NCI-H146 treated with DMSO at 0.1 percent for 48 hours (cell line): ENCODE results near the gene SPATA46.
"Not testable (repeated sequence)": the region's sequence is repeated elsewhere in the genome, so short reads cannot be mapped to it uniquely, and the experiment has no call there.

ENCODE experiments used
- DNase-seq: peaks from one replicate; lab custom pipeline; 2025; ENCODE audit not compliant: unreplicated experiment; lab: John Stamatoyannopoulos, UW

SPATA46 gene

DNA sequence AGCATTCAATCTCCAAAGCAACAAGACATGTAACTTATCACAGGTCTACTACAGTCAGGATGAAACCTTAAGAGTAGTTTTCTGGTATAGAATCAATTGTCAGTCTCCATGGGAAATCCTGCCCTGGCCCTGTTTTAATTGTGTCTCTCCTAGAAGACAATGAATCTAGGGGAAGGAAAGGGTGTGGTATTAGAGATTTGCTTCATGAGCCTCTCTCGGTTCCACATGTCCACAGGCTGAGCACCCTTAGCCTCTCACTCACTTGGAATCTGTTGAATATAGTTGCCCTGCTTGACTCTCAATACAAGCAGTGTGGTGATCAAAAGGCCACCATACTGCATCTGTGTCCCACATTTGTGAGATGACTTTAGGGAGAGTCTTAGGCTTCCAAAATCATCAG, 17.7 kb downstream of the SPATA46 start:
- no peak for DNase-seq

DNA sequence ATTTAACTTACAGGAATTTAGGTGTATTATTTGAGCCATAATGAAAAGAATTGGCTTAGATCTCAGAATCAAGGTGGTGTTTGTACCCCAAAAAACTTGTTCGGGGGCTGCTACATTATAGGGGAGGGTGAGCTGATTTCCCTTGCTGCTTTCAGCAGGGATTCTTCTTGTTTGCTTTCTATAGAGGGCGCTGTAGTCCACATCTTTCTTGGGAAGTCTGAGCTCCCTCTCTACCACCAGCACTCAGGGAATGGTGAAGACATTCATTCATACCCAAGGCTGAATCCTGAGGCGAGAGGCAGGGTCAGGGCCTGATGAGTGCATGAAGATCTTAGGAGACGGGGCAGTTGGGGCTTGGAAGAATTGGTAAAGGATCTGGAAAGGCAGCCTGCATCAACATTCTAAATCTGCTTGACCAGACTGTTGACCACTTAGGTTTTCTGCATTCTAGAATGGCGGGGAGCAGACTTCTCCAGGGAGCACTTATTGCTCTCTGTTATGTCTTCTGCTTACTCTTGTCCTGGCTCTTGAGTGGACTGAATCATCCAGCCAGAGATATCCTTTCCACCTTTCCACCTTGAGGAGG, 18.9 kb downstream of the SPATA46 start:
- peak; percentile 29 for DNase-seq

DNA sequence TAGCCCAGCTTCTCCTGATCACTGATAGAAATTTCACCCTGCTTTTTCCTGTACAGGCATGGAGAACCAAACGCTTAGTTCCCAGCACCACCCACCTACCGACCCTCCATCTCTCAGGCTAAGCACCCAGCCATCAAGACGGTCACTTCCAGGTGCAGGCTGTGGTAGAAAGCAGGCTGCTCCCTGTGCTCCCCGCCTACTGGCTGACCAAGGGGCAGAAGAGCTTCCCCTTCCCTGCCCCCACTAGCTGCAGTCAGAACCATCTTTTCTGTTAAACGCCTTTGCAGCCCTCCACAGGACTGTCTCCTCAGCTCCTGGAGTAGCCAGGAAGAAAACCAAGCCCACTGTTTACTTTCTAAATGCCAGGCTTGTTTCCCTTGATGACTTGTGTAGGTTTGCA, 23.0 kb downstream of the SPATA46 start:
- no peak for DNase-seq

DNA sequence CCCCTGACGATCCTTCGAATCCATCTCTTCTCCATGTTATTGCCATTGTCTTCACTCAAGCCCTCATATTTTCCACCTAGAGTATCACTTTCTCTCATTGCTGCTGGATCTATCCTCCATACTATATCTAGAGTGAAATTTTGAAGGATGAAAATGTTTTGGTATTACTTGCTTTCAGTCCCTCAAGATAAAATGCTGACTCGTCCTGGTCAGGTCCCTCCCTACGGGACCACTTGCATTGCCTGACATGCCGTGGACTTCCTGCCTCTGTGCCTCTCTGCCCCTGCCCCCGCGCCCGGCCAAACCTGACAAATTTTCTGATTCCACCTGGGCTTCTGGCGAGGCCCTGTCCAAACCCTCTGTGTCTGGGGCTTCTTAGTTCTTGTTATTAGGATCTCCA, 23.6 kb downstream of the SPATA46 start:
- no peak for DNase-seq

GRCh38 chr1:162351874-162352273, 24.8 kb downstream of the SPATA46 start:
- DNase-seq = not testable (repeated sequence)

- DNase-seq = no peak
Observed at GRCh38 chr1:162351246-162351842, 25.3 kb downstream of the SPATA46 start.

GRCh38 chr1:162349635-162350330, 26.9 kb downstream of the SPATA46 start:
- DNase-seq = peak; percentile 31

- no peak for DNase-seq
Observed at GRCh38 chr1:162347281-162347680, 29.4 kb downstream of the SPATA46 start.

DNA sequence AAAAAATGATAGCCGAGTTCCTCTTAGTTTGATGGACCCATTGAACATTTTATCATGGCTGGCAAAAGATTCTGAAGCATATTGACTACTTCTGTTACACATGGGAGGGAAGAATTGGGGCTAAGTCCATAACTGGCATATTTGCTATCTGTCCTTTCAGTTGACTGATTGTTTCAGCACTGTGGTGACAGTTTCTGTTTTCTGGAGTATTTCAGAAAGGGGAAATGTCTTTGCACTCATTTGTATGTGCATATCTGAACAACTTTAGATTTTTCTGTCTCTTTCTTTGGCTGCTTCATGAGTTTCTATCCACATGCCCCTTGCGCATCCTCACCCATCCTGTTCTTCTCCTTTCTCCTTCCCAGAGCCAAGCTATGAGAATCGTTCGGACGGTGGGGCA, 33.2 kb downstream of the SPATA46 start:
- no peak for DNase-seq

GRCh38 chr1:162342452-162342983, 34.1 kb downstream of the SPATA46 start:
- no peak for DNase-seq

DNA sequence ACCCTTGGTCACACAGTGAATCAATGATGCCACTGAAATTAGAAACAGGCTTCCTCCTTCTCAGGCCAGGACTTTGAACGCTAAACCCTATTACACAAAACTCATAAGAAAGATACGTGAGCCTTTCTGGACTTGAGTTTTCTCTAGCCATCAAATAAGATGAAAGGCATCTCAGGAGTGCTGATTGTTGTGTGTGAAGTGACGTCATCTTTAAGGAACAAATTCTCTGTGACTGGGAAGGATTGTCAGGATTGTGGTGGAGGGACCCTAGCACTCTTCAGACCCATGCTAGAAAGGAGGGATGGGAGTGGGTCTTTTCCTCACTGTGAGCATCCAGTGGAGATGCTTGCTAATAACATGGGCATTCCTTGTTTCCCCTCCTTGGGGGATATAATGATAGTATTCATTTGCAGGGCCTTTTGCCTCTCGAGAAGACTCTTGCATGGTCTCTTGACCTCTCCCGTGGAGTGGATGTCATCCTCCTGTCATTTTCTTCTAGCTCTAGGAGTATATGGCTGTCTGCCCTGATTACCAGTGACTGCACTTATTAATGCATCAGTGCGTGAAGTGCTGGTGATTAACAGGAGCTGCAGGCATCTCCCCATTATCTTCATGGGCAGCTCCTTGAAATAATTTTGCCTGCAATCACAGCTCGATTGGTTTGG, 39.9 kb downstream of the SPATA46 start:
- no peak for DNase-seq

DNA sequence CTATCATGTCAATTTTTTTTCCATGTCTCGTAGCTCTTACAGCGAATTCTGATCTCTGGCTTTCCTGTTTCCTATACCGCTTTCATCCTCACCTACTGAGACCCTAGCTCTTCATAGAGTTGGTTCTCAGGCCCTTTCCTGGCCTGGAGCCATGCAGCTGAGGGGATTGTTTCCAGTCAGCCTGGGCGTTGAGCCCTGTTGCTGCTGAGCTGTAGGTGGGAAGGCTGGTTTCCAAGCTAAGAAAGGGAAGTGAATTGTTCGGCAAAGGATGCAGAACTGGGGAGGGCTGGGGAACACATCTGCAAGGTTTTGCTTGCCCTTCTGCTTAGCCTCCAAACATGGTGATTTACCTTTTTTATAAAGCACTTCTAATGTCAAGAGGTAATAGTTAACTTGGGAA, 41.5 kb downstream of the SPATA46 start:
- no peak for DNase-seq

DNA sequence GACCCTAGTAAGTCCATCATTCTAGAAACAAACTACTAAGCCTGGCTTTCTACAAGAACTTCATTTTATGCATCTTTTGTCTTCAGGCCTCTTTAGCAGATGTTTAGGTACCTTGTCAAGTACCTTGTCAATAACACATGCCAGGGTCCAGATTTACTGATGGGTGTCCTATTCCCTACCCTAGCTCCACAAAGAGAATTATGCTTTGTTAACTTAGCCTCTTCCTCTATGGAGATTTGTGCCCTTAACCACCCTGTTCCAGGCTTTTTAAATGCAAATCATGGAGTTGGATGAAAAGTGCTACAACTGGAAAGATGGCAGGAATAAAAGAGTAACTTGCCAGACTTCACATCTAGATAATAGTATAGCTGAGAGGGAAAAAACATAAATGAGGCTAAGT, 42.7 kb downstream of the SPATA46 start:
- no peak for DNase-seq

DNA sequence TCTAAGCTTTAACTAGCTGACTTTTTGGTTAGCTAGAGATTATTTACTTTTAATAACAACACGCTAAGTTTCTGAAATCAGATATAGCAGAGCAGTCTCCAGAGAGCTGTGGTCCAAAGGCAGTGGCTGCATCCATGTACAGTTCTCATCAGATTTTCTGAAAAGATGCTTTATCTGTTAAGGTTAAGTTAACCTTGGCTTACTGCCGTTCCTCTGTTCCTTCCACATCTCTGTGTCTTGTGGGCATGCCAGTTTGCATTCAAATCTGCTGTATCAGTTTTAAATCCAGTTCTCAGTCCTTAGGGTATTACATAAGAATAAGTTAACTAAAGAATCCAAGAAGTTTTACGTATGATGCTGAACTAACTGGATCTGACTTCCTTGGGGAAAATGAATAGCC, 46.8 kb downstream of the SPATA46 start:
- DNase-seq = no peak

DNA sequence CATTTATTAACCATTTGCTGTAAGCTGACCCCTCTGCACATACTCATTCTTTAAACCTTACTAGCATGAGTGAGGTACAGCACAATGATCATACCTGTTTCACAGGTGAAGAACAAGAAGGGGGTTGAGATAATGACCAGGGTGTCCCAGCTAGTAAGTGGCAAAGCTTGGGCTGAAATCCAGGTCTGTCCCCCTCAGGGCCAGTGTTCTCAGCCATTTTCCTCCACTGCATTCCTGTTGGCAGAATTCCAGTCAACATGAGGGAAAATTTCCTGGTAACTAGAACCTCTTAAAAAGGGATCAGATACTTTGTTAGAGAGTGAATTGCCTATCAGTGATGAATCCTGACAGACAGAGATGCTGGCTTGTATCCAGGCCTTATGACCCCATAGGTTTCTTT, 48.1 kb downstream of the SPATA46 start:
- DNase-seq = no peak

DNA sequence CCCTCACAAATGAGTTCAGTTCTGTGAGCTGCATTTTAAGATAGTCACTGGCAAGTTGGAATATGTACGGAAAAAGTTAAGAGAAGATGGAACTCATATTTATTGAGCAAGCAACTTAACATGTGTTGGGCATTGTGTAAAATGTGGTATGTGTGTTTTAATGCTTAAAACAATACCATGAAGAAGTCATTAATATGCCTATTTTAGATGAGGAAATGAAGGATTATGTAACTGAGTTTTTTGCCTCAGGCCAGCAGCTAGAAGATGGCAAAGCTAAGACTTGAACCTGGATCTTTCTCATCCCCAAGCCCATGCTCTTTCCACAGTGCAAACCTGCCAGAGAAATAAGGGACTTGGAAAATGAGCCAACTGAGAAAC, 48.9 kb downstream of the SPATA46 start:
- no peak for DNase-seq

GRCh38 chr1:162327144-162327787, 49.4 kb downstream of the SPATA46 start:
- no peak for DNase-seq

- no peak for DNase-seq
Observed at GRCh38 chr1:162326559-162326958, 50.1 kb downstream of the SPATA46 start.

DNA sequence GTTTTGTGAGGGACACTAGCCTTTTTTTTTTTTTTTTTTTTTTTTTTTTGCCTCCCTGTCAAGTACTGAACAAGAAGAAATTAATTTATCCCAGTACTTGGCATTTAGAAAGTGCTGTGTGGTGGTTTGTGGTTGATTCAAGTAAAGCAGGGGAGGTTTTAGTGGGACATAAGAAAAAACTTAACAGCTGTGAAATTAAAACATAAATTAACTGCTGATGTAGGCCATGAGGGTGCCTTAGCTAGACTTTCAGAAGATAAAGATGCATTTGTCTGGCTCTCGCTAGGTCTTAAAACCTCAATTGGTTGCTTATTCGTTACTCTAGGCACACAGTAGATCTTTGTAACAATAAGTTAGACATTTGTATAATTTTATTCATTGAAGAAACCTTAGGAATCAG, 52.3 kb downstream of the SPATA46 start:
- no peak for DNase-seq
